ENCODE measurements around the gene GRHPR.

GRHPR gene

DNA sequence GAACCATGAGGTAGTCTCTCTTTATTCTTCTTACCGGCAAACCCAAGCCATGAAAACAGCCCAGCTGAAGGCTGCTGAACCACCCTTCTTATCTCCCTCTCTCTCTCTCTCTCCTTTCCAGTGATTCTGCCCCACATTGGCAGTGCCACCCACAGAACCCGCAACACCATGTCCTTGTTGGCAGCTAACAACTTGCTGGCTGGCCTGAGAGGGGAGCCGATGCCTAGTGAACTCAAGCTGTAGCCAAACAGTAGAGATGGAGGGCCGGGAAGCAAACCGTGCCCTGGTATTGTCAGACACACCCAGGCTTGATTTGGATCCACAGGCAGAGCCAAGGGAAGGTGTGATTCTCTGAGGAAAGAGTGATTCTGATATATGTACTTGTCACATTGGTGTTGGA is 14.0 kb downstream of the GRHPR start:
- Histone ChIP-seq H3K36me3 (ENCODE audit: control insufficient read depth, insufficient read depth, low read length) (peaks cover 85% of the 10 kb centered on the region), H3K4me1 (ENCODE audit: control insufficient read depth, insufficient read depth, low read length, poor library complexity, severe bottlenecking) (peaks cover 20% of the 10 kb centered on the region), H3K27ac (ENCODE audit: low read depth, low read length, severe bottlenecking) (no peak overlapping the region), H3K9me3 (ENCODE audit: control insufficient read depth, low read length) (no peaks in the 10 kb centered on the region), H3K4me3 (ENCODE audit: extremely low read depth, insufficient read depth, low read length, poor library complexity, severe bottlenecking) (no peak overlapping the region)
- WGBS, 2 experiments (ENCODE audit: insufficient coverage in 2 of 2) = 85 to 100% methylated on average over 4 to 5 of the region's 5 CpGs

DNA sequence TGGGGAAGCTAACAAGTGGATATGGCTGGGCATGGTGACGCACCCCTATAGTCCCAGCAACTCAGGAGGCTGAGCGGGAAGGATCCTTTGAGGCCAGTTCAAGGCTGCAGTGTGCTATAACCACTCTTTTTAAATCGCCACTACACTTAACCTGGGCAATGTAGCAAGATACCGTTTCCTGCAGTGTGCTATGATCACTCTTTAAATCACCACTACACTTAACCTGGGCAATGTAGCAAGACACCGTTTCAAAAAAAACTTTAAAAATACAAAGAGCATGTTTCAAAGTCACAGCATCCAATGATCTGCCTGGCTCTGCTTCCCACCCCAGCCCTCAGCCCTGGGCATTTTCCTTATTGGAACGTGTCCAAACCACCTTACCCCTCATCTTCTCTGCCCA is 14.5 kb downstream of the GRHPR start:
- Histone ChIP-seq H3K27ac (ENCODE audit: low read depth, low read length, severe bottlenecking) (no peak overlapping the region), H3K36me3 (ENCODE audit: control insufficient read depth, insufficient read depth, low read length) (peaks cover 85% of the 10 kb centered on the region), H3K9me3 (ENCODE audit: control insufficient read depth, low read length) (no peaks in the 10 kb centered on the region), H3K4me3 (ENCODE audit: extremely low read depth, insufficient read depth, low read length, poor library complexity, severe bottlenecking) (no peak overlapping the region), H3K4me1 (ENCODE audit: control insufficient read depth, insufficient read depth, low read length, poor library complexity, severe bottlenecking) (peaks cover 20% of the 10 kb centered on the region)
- 93 to 98% methylated on average over 6 of the region's 6 CpGs for WGBS, 2 experiments (ENCODE audit: insufficient coverage in 2 of 2)

DNA sequence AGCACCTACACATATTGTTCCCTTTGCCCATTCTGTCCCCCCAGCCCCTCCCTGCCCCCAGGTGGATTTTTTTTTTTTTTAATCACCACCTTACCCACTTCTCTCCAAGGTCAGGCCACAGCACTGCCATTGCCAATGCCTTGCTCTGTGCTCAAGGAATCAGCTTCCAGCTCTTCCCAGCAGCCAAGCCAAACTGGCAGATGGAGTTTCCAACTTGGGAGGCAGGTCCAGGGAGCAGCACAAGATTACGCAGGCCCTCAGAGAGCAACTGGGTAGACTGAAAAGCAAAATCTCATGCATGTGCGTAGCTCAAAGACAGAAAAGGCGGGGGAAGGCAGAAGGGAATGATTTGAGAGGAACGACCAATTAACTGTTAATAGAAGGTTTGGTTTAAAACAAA is 15.1 kb downstream of the GRHPR start:
- Histone ChIP-seq H3K27ac (ENCODE audit: low read depth, low read length, severe bottlenecking) (no peak overlapping the region), H3K4me1 (ENCODE audit: control insufficient read depth, insufficient read depth, low read length, poor library complexity, severe bottlenecking) (peaks cover 21% of the 10 kb centered on the region), H3K9me3 (ENCODE audit: control insufficient read depth, low read length) (no peaks in the 10 kb centered on the region), H3K4me3 (ENCODE audit: extremely low read depth, insufficient read depth, low read length, poor library complexity, severe bottlenecking) (no peak overlapping the region), H3K36me3 (ENCODE audit: control insufficient read depth, insufficient read depth, low read length) (peaks cover 88% of the 10 kb centered on the region)
- 96 to 100% methylated on average over 3 to 4 of the region's 4 CpGs for WGBS, 2 experiments (ENCODE audit: insufficient coverage in 2 of 2)

DNA sequence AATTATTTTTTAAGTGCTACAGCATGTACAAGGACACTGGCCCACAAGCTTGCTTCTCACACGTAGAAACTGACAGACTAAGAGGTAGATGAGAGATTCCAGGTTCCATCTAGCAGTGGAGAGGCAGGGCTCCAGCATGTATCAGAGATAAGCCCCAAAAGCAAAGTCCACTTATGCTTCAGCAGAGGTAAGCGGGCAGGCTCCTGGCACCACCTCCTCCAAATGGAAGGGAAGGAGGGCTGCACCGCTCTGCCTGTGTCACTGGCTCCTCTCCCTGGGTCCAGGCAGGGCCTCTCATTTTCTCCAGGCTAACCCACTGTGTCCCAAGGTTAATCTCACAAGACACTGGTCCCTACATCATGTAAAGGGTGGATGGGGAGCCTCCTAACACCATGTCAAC is 15.9 kb downstream of the GRHPR start:
- peaks cover 86% of the 10 kb centered on the region for H3K36me3 ChIP-seq (ENCODE audit: control insufficient read depth, insufficient read depth, low read length)
- no peak overlapping the region for H3K27ac ChIP-seq (ENCODE audit: low read depth, low read length, severe bottlenecking)
- H3K4me1 ChIP-seq (ENCODE audit: control insufficient read depth, insufficient read depth, low read length, poor library complexity, severe bottlenecking) = peaks cover 23% of the 10 kb centered on the region
- 89 to 92% methylated on average over 3 of the region's 3 CpGs for WGBS, 2 experiments (ENCODE audit: insufficient coverage in 2 of 2)
- no peak overlapping the region for H3K4me3 ChIP-seq (ENCODE audit: extremely low read depth, insufficient read depth, low read length, poor library complexity, severe bottlenecking)
- H3K9me3 ChIP-seq (ENCODE audit: control insufficient read depth, low read length) = no peaks in the 10 kb centered on the region

DNA sequence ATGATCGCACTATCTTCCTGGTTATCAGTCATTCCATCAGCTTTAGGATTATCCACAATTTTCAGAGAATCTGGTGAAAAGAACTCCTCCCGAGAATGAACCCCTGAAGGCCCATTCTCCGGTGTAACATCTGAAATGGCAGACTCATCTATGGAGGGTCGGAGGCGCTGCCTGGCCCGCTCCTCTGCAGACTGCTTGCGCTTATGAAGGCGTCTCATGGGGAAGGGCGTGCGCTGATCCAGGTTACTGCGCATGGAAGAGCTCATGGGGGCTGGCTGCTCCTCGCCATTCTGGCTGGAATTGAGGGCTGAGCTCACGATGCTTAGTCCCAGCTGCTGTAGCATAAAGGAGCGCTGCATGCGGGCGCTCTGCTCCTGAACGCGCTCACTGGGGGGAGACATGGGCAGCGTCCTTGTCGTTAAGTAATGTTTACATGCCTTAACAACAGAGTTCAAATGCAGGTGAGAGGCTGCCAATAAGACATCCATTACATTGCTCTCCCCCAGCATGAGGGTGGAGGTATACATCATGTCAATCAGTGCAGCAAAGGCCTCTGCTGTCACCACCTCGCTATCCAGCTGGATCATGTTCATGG is 19.4 kb downstream of the GRHPR start:
- Histone ChIP-seq H3K36me3 (ENCODE audit: control insufficient read depth, insufficient read depth, low read length) (peaks cover 82% of the 10 kb centered on the region), H3K4me3 (ENCODE audit: extremely low read depth, insufficient read depth, low read length, poor library complexity, severe bottlenecking) (no peak overlapping the region), H3K27ac (ENCODE audit: low read depth, low read length, severe bottlenecking) (no peak overlapping the region), H3K9me3 (ENCODE audit: control insufficient read depth, low read length) (no peaks in the 10 kb centered on the region), H3K4me1 (ENCODE audit: control insufficient read depth, insufficient read depth, low read length, poor library complexity, severe bottlenecking) (peaks cover 12% of the 10 kb centered on the region)
- 99% methylated on average over 15 to 21 of the region's 21 CpGs for WGBS, 2 experiments (ENCODE audit: insufficient coverage in 2 of 2)

DNA sequence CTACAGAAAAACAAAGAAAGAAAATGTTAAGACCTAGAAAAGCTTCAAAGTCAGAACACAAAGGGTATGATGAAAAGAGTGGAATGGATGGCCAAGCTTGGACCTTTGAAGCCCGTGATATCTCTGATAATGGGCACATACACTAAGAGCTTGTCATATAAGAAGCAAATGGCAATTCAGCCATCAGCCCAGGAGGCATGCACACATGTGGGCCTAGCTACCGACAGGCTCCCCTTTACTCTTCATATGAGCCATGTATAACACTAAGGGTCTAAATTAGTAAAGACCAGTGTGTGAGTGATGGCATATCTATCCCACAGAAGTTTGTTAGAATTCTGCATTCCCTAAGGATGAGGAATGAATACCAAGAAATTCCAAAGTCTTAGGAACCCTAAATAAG is 20.1 kb downstream of the GRHPR start:
- H3K4me3 ChIP-seq (ENCODE audit: extremely low read depth, insufficient read depth, low read length, poor library complexity, severe bottlenecking) = no peak overlapping the region
- peaks cover 12% of the 10 kb centered on the region for H3K4me1 ChIP-seq (ENCODE audit: control insufficient read depth, insufficient read depth, low read length, poor library complexity, severe bottlenecking)
- H3K36me3 ChIP-seq (ENCODE audit: control insufficient read depth, insufficient read depth, low read length) = peaks cover 75% of the 10 kb centered on the region
- no peaks in the 10 kb centered on the region for H3K9me3 ChIP-seq (ENCODE audit: control insufficient read depth, low read length)
- 100% methylated on average over 1 of the region's 2 CpGs for WGBS, 2 experiments (ENCODE audit: insufficient coverage in 2 of 2)
- no peak overlapping the region for H3K27ac ChIP-seq (ENCODE audit: low read depth, low read length, severe bottlenecking)

DNA sequence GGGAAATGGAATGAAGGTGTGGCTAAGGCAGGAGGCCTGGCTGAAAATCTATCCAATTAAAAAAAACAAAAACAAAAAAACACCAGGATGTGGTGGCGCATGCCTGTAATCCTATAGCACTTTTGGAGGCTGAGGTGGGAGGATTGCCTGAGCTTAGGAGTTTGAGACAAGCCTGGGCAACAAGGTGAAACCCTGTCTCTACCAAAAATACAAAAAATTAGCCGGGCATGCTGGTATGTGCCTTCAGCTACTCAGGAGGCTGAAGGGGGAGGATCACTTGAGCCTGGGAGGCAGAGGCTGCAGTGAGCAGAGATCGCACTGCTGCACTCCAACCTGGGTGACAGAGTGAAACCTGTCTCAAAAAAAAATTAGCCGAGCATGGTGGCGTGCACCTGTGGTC is 21.1 kb downstream of the GRHPR start:
- 96 to 98% methylated on average over 4 of the region's 5 CpGs for WGBS, 2 experiments (ENCODE audit: insufficient coverage in 2 of 2)
- no peaks in the 10 kb centered on the region for H3K9me3 ChIP-seq (ENCODE audit: control insufficient read depth, low read length)
- peaks cover 17% of the 10 kb centered on the region for H3K4me1 ChIP-seq (ENCODE audit: control insufficient read depth, insufficient read depth, low read length, poor library complexity, severe bottlenecking)
- peaks cover 73% of the 10 kb centered on the region for H3K36me3 ChIP-seq (ENCODE audit: control insufficient read depth, insufficient read depth, low read length)
- no peak overlapping the region for H3K4me3 ChIP-seq (ENCODE audit: extremely low read depth, insufficient read depth, low read length, poor library complexity, severe bottlenecking)
- no peak overlapping the region for H3K27ac ChIP-seq (ENCODE audit: low read depth, low read length, severe bottlenecking)

DNA sequence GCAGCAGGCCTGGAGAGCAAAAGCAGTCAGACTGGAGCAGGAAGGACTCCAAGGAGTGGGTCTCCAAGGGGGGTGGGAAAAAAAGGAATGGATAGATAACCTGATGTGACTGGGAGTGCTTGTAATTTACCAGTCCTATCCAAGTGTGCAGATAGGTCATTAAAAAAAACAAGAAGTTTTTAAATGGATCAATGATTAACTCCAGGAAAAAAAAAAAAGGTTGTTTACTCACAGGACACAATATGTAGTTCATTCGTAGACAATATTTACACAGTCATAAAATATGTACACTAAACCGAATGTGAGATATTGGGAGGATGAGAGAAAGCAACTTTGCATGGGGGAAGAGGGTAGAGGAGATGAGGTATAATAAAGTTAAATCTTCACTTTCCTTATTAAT is 22.4 kb downstream of the GRHPR start:
- H3K4me3 ChIP-seq (ENCODE audit: extremely low read depth, insufficient read depth, low read length, poor library complexity, severe bottlenecking) = no peak overlapping the region
- peaks cover 72% of the 10 kb centered on the region for H3K36me3 ChIP-seq (ENCODE audit: control insufficient read depth, insufficient read depth, low read length)
- WGBS, 2 experiments (ENCODE audit: insufficient coverage in 2 of 2) = no CpG with 5 or more reads among the region's 2 CpGs
- no peak overlapping the region for H3K27ac ChIP-seq (ENCODE audit: low read depth, low read length, severe bottlenecking)
- peaks cover 17% of the 10 kb centered on the region for H3K4me1 ChIP-seq (ENCODE audit: control insufficient read depth, insufficient read depth, low read length, poor library complexity, severe bottlenecking)
- H3K9me3 ChIP-seq (ENCODE audit: control insufficient read depth, low read length) = no peaks in the 10 kb centered on the region

DNA sequence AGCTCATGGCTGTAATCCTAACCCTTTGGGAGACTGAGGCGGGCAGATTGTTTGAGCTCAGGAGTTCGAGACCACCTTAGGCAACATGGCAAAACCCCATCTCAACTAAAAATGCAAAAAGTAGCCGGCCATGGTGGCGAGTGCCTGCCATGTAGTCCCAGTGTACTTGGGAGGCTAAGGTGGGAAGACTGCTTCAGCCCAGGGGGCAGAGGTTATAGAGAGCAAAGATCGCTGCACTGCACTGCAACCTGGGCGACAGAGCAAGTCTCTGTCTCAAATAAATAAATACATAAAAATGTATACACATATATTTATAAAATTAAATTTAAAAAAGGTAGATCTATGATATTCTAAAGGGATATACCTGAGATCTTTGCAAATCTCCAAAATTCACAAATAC is 23.3 kb downstream of the GRHPR start:
- H3K4me1 ChIP-seq (ENCODE audit: control insufficient read depth, insufficient read depth, low read length, poor library complexity, severe bottlenecking) = peaks cover 17% of the 10 kb centered on the region
- H3K36me3 ChIP-seq (ENCODE audit: control insufficient read depth, insufficient read depth, low read length) = peaks cover 72% of the 10 kb centered on the region
- WGBS, 2 experiments (ENCODE audit: insufficient coverage in 2 of 2) = 82 to 100% methylated on average over 2 of the region's 6 CpGs
- no peaks in the 10 kb centered on the region for H3K9me3 ChIP-seq (ENCODE audit: control insufficient read depth, low read length)
- no peak overlapping the region for H3K27ac ChIP-seq (ENCODE audit: low read depth, low read length, severe bottlenecking)
- no peak overlapping the region for H3K4me3 ChIP-seq (ENCODE audit: extremely low read depth, insufficient read depth, low read length, poor library complexity, severe bottlenecking)

DNA sequence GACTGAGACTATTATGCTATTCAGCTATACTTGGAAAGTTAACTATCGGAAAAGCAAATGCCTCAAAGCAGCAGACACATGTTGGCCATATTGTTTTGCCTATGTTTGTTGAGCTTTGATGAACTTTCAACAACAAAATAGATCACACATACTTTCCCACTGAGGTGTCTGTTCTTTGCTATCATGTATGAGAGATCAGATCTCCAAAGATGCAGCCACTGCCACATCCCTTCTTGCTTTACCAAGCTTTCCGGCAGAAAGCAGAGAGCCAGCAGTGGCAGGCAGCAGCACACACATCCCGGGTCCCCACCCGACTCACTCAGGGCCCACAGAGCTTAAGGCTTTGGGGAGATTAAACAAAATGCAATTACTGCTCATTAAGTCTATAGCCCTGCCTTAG is 23.9 kb downstream of the GRHPR start:
- 87 to 90% methylated on average over 2 to 3 of the region's 4 CpGs for WGBS, 2 experiments (ENCODE audit: insufficient coverage in 2 of 2)
- Histone ChIP-seq H3K4me3 (ENCODE audit: extremely low read depth, insufficient read depth, low read length, poor library complexity, severe bottlenecking) (no peak overlapping the region), H3K36me3 (ENCODE audit: control insufficient read depth, insufficient read depth, low read length) (peaks cover 71% of the 10 kb centered on the region), H3K9me3 (ENCODE audit: control insufficient read depth, low read length) (no peaks in the 10 kb centered on the region), H3K27ac (ENCODE audit: low read depth, low read length, severe bottlenecking) (no peak overlapping the region), H3K4me1 (ENCODE audit: control insufficient read depth, insufficient read depth, low read length, poor library complexity, severe bottlenecking) (peaks cover 17% of the 10 kb centered on the region)

DNA sequence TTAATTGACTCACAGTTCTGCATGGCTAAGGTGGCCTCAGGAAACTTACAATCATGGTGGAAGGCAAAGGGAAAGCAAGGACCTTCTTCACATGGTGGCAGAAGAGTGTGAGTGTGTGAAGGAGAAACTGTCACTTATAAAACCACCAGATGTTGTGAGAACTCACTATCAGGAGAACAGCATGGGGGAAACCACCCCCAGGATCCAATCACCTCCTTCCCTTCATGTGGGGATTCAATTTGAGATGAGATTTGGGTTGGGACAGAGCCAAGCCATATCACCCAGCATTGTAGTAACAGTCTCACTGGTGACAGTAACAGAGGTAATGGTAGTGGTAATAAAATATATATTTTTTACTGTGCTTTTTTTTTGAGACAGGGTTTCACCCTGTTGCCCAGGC is 24.6 kb downstream of the GRHPR start:
- no peaks in the 10 kb centered on the region for H3K9me3 ChIP-seq (ENCODE audit: control insufficient read depth, low read length)
- H3K36me3 ChIP-seq (ENCODE audit: control insufficient read depth, insufficient read depth, low read length) = peaks cover 69% of the 10 kb centered on the region
- no peak overlapping the region for H3K27ac ChIP-seq (ENCODE audit: low read depth, low read length, severe bottlenecking)
- no peak overlapping the region for H3K4me3 ChIP-seq (ENCODE audit: extremely low read depth, insufficient read depth, low read length, poor library complexity, severe bottlenecking)
- peaks cover 17% of the 10 kb centered on the region for H3K4me1 ChIP-seq (ENCODE audit: control insufficient read depth, insufficient read depth, low read length, poor library complexity, severe bottlenecking)

Measured in mesodermal cell (in vitro differentiated cells).